Gastroesophageal sphincter (tissue), 4 donors: ENCODE measurements around the gene CNTN6. TPM values are rescaled to one million over a fixed set of nuclear protein-coding genes. Genes with fewer than 3 reads are reported as not detected.

Experiments used
- ATAC-seq: fragments of 150-250 bp; one replicate; pipeline ENCODE4 v1.9.1; 2016; ENCODE audit warnings: mild to moderate bottlenecking, moderate library complexity
- H3K27ac ChIP-seq, 4 donors: fragments of 200-600 bp; sonication (generic) in 3 of 4; 1 replicate in 3 of 4; 2 replicates in 1 of 4; pipeline ENCODE4 v1.5.1; 2016 to 2019
- H3K27me3 ChIP-seq: fragments of 200-600 bp; sonication (generic); one replicate; pipeline ENCODE4 v1.5.1; 2019
- H3K36me3 ChIP-seq, 2 donors: fragments of 200-600 bp; sonication (generic); one replicate each; pipeline ENCODE4 v1.5.1; 2019; ENCODE audit warnings: control low read depth in 1 of 2
- H3K4me1 ChIP-seq, 3 donors: fragments of 200-600 bp; sonication (generic); 1 replicate in 2 of 3; 2 replicates in 1 of 3; pipeline ENCODE4 v1.5.1; 2016 to 2019; ENCODE audit warnings: control low read depth in 2 of 3
- H3K4me3 ChIP-seq, 2 donors: fragments of 200-600 bp; sonication (generic); one replicate each; pipeline ENCODE4 v1.5.1; 2019; ENCODE audit warnings: mild to moderate bottlenecking in 1 of 2, moderate library complexity in 1 of 2
- H3K9me3 ChIP-seq, 3 donors: fragments of 200-600 bp; sonication (generic); one replicate each; pipeline ENCODE4 v1.5.1; 2017 to 2019; ENCODE audit warnings: control low read depth in 2 of 3
- CTCF ChIP-seq, 4 experiments: fragments of 200-600 bp in 2 of 4; fragments of 450-650 bp in 2 of 4; sonication (generic) in 1 of 4; IDR thresholded peaks; one replicate each; pipeline ENCODE4 v1.5.1; 2017 to 2019; ENCODE audit warnings: antibody characterized with exemption in 4 of 4, mild to moderate bottlenecking in 2 of 4, moderate library complexity in 2 of 4
- EP300 ChIP-seq: sonication (generic); formaldehyde crosslinking; IDR thresholded peaks from one replicate; pipeline ENCODE4 v1.6.1; 2017; ENCODE audit warnings: antibody characterized with exemption, mild to moderate bottlenecking
- POLR2A ChIP-seq, 2 donors: fragments of 450-650 bp; IDR thresholded peaks; one replicate each; pipeline ENCODE4 v1.6.1; 2017; ENCODE audit warnings: antibody characterized with exemption in 2 of 2, mild to moderate bottlenecking in 2 of 2, moderate library complexity in 1 of 2
- POLR2AphosphoS5 ChIP-seq: sonication (generic); formaldehyde crosslinking; IDR thresholded peaks from one replicate; pipeline ENCODE4 v1.6.1; 2017; ENCODE audit warnings: antibody characterized with exemption
- WGBS, 2 donors: methylation state at CpG; one replicate each; pipeline ENCODE4 v1.1.5; 2018; ENCODE audit warnings: low coverage in 1 of 2; 5-methylcytosine and 5-hydroxymethylcytosine counted together
- total RNA-seq, 4 donors: library from RNA; depleted of rRNA; stranded (reverse); fragments of >200 nt; gene quantifications; one replicate each; pipeline ENCODE4 v1.1.0, GENCODE V29; 2016

The CNTN6 gene
- total RNA-seq, 4 donors from 2014 or later = 0.16 to 0.54 TPM; not detected in 2

- Histone ChIP-seq H3K27me3 (no peaks in the 10 kb centered on the region), H3K9me3 (no peaks in the 10 kb centered on the region), H3K4me1 (no peaks in the 10 kb centered on the region), H3K27ac (no peak overlapping the region), H3K4me3 (no peak overlapping the region), H3K36me3 (no peaks in the 10 kb centered on the region)
- no peak for ATAC-seq
- no peak for TF ChIP-seq EP300
- no peak for TF ChIP-seq POLR2A (IDR thresholded peaks at IDR 0.05)
- no peak for TF ChIP-seq CTCF (IDR thresholded peaks at IDR 0.05)
- no peak for TF ChIP-seq POLR2AphosphoS5
Measured at GRCh38 chr3:1252061-1252430, 159.2 kb downstream of the CNTN6 start.

DNA sequence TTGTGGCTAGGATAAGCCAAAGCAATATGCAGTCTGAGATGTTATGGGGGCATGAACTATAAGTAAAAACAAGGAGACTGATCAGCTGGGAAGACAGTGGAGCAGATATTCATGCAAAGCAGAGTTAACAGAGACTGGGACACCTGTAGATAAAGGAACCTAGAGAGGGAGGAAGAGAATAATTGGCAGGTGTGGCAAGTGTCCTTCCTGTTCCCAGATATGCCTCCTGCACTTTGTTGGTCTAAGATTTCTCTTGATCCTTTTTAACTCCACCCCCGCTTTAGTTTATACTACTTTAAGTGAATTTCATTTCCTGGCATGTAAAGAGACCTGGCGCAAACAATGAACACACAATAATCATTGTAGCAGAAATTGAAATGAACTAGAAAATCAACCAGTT, 169.4 kb downstream of the CNTN6 start:
- Histone ChIP-seq H3K9me3 (no peaks in the 10 kb centered on the region), H3K36me3 (no peaks in the 10 kb centered on the region), H3K4me3 (no peak overlapping the region), H3K27ac (no peak overlapping the region), H3K4me1 (no peaks in the 10 kb centered on the region), H3K27me3 (no peaks in the 10 kb centered on the region)
- WGBS, 2 donors = 86 to 100% methylated on average over 1 to 2 of the region's 2 CpGs
- no peak for ATAC-seq
- TF ChIP-seq POLR2A (IDR thresholded peaks at IDR 0.05) (no peak), EP300 (no peak), POLR2AphosphoS5 (no peak)

DNA sequence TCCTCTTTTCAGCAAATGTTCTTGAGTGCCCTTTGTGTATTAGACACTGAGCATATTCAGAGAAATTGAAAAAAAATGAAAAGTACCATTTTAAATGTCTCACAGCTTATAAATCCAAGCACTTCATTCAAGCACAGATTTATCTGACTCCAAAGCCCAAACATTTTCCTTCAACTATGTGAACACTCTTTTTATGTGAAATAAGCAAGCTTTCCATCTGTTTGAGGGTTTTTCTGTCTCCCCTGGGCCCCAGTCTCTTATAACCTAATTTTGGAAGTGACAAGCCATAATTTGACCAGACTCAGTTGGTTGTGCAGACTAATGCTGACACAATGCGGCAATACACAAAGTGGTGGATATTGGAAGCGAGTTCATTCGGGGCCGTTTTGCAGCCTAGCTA, 170.3 kb downstream of the CNTN6 start:
- no peaks in the 10 kb centered on the region for H3K27me3 ChIP-seq
- 94 to 96% methylated on average over 4 of the region's 4 CpGs for WGBS, 2 donors
- no peak overlapping the region for H3K27ac ChIP-seq
- no peak overlapping the region for H3K4me3 ChIP-seq
- no peaks in the 10 kb centered on the region for H3K9me3 ChIP-seq
- H3K36me3 ChIP-seq = no peaks in the 10 kb centered on the region
- no peak for ATAC-seq
- TF ChIP-seq EP300 = no peak
- TF ChIP-seq POLR2A (IDR thresholded peaks at IDR 0.05) = no peak
- TF ChIP-seq CTCF (IDR thresholded peaks at IDR 0.05) = no peak
- TF ChIP-seq POLR2AphosphoS5 = no peak
- no peaks in the 10 kb centered on the region for H3K4me1 ChIP-seq

- WGBS, 2 donors = 57 to 75% methylated on average over 5 of the region's 5 CpGs
- TF ChIP-seq EP300 = no peak
- no peak for TF ChIP-seq POLR2A (IDR thresholded peaks at IDR 0.05)
- no peak for TF ChIP-seq CTCF (IDR thresholded peaks at IDR 0.05)
- no peak for TF ChIP-seq POLR2AphosphoS5
- Histone ChIP-seq H3K36me3 (no peaks in the 10 kb centered on the region), H3K4me1 (no peaks in the 10 kb centered on the region), H3K27ac (no peak overlapping the region), H3K4me3 (no peak overlapping the region), H3K27me3 (no peaks in the 10 kb centered on the region), H3K9me3 (no peaks in the 10 kb centered on the region)
- no peak for ATAC-seq
Measured at GRCh38 chr3:1269808-1270207, 177.0 kb downstream of the CNTN6 start.

DNA sequence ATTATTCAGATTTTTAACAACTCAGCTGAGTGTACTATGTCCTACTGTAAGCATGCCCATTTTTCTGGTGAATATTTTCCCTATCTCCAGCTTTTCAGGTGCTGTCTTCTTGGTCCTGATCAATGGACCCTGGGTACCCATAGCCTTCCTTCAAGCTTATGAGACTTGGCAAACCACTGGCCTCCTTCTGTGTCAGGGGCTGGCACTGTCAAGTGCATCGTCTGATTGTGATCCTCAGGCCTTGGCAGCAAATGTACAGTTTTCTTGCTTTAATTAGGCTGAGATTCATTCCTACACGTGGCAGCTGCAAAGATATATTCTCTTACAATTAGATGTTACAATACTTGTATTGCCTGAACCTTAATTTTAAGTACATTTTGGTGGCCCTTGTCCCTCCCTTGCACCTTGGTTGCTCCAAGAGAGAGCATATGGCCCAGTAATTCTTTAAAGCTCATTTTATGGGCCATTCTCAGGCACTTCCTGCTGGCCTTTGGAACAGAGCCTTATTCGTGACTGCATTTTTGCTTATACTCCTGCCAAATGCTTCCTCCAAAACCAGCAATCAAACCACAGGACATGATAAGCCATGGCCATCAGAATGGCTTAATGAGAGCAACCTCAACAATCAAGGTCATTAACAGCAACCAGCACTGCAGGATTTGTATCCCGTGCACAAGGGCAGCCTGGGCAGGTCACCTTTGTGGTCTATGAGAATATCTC, 179.9 kb downstream of the CNTN6 start:
- WGBS, 2 donors = 39 to 62% methylated on average over 2 to 4 of the region's 4 CpGs
- no peak overlapping the region for H3K27ac ChIP-seq
- no peak overlapping the region for H3K4me3 ChIP-seq
- TF ChIP-seq POLR2A (IDR thresholded peaks at IDR 0.05) = no peak
- no peak for TF ChIP-seq CTCF (IDR thresholded peaks at IDR 0.05)
- no peak for TF ChIP-seq POLR2AphosphoS5
- TF ChIP-seq EP300 = no peak
- no peaks in the 10 kb centered on the region for H3K4me1 ChIP-seq
- H3K9me3 ChIP-seq = no peaks in the 10 kb centered on the region
- H3K36me3 ChIP-seq = no peaks in the 10 kb centered on the region
- no peaks in the 10 kb centered on the region for H3K27me3 ChIP-seq
- ATAC-seq = no peak
